ENCODE measurements around the gene TINCR. TPM values are rescaled to one million over a fixed set of nuclear protein-coding genes. Genes with fewer than 3 reads are reported as not detected.
A peak's percentile ranks its signal among the peaks of the same experiment; 100 is the strongest.

Gene TINCR
- total RNA-seq, 6 experiments from 2014 or later: 0.05 to 0.34 (median 0.13) TPM; not detected in 1

- Mint-ChIP-seq H3K27ac (no peak overlapping the region), H3K36me3 (ENCODE audit: low read depth) (peaks cover 7% of the 10 kb centered on the region), H3K9me3 (peaks cover 31% of the 10 kb centered on the region), H3K4me3 (no peak overlapping the region), H3K27me3 (ENCODE audit: insufficient read depth) (peaks cover 9% of the 10 kb centered on the region), H3K4me1 (ENCODE audit: low read depth) (no peaks in the 10 kb centered on the region)
- DNase-seq: no peak
- peak; percentile 72 for TF ChIP-seq CTCF (IDR thresholded peaks at IDR 0.05)
Observed at GRCh38 chr19:5534787-5535586, 32.8 kb downstream of the TINCR start.

- no peak for TF ChIP-seq CTCF (IDR thresholded peaks at IDR 0.05)
- Mint-ChIP-seq H3K27me3 (ENCODE audit: insufficient read depth) (peaks cover 11% of the 10 kb centered on the region), H3K9me3 (peaks cover 31% of the 10 kb centered on the region), H3K36me3 (ENCODE audit: low read depth) (peaks cover 7% of the 10 kb centered on the region), H3K4me1 (ENCODE audit: low read depth) (no peaks in the 10 kb centered on the region), H3K4me3 (no peak overlapping the region), H3K27ac (no peak overlapping the region)
- no peak for DNase-seq
Observed at GRCh38 chr19:5533257-5533656, 34.5 kb downstream of the TINCR start.

GRCh38 chr19:5530701-5531100 lies 37.1 kb downstream of the TINCR start:
- no peaks in the 10 kb centered on the region for H3K4me1 Mint-ChIP-seq (ENCODE audit: low read depth)
- peaks cover 7% of the 10 kb centered on the region for H3K36me3 Mint-ChIP-seq (ENCODE audit: low read depth)
- no peak overlapping the region for H3K27ac Mint-ChIP-seq
- no peak for DNase-seq
- peaks cover 15% of the 10 kb centered on the region for H3K27me3 Mint-ChIP-seq (ENCODE audit: insufficient read depth)
- H3K4me3 Mint-ChIP-seq: no peak overlapping the region
- TF ChIP-seq CTCF (IDR thresholded peaks at IDR 0.05): no peak
- H3K9me3 Mint-ChIP-seq: peaks cover 26% of the 10 kb centered on the region

- no peak for TF ChIP-seq CTCF (IDR thresholded peaks at IDR 0.05)
- DNase-seq: no peak
- no peaks in the 10 kb centered on the region for H3K9me3 Mint-ChIP-seq
- no peaks in the 10 kb centered on the region for H3K36me3 Mint-ChIP-seq (ENCODE audit: low read depth)
- peaks cover 21% of the 10 kb centered on the region for H3K27me3 Mint-ChIP-seq (ENCODE audit: insufficient read depth)
- no peak overlapping the region for H3K27ac Mint-ChIP-seq
- no peak overlapping the region for H3K4me3 Mint-ChIP-seq
- H3K4me1 Mint-ChIP-seq (ENCODE audit: low read depth): no peaks in the 10 kb centered on the region
Observed at GRCh38 chr19:5526691-5527090, 41.1 kb downstream of the TINCR start.

- Mint-ChIP-seq H3K36me3 (ENCODE audit: low read depth) (no peaks in the 10 kb centered on the region), H3K9me3 (peaks cover 9% of the 10 kb centered on the region), H3K27ac (no peak overlapping the region), H3K4me1 (ENCODE audit: low read depth) (no peaks in the 10 kb centered on the region), H3K27me3 (ENCODE audit: insufficient read depth) (peaks cover 25% of the 10 kb centered on the region), H3K4me3 (no peak overlapping the region)
- no peak for DNase-seq
- TF ChIP-seq CTCF (IDR thresholded peaks at IDR 0.05): no peak
Observed at GRCh38 chr19:5524081-5524480, 43.7 kb downstream of the TINCR start.

All from HFFc6 (cell line).